ENCODE measurements around the gene DUOX2. TPM values are rescaled to one million over a fixed set of nuclear protein-coding genes. Genes with fewer than 3 reads are reported as not detected.
"Not testable (repeated sequence)": the region's sequence is repeated elsewhere in the genome, so short reads cannot be mapped to it uniquely, and the experiment has no call there.

DUOX2 gene
- total RNA-seq, 1 donor from 2014 or later: 0.02 TPM

GRCh38 chr15:45107941-45108630, 5.9 kb downstream of the DUOX2 start:
- DNase-seq (ENCODE audit: low read depth, low spot score): no peak
- TF ChIP-seq CTCF (conservative IDR thresholded peaks at IDR 0.05): no peak
- Mint-ChIP-seq H3K9me3 (no peaks in the 10 kb centered on the region), H3K4me3 (no peak overlapping the region), H3K27me3 (ENCODE audit: low read depth) (peaks cover 47% of the 10 kb centered on the region), H3K4me1 (peaks cover 12% of the 10 kb centered on the region), H3K36me3 (ENCODE audit: low read depth) (no peaks in the 10 kb centered on the region), H3K27ac (ENCODE audit: unreplicated experiment) (no peak overlapping the region)

- Mint-ChIP-seq H3K27me3 (ENCODE audit: low read depth) (peaks cover 33% of the 10 kb centered on the region), H3K9me3 (no peaks in the 10 kb centered on the region), H3K4me3 (no peak overlapping the region), H3K36me3 (ENCODE audit: low read depth) (no peaks in the 10 kb centered on the region), H3K27ac (ENCODE audit: unreplicated experiment) (no peak overlapping the region), H3K4me1 (peaks cover 6% of the 10 kb centered on the region)
- no peak for DNase-seq (ENCODE audit: low read depth, low spot score)
- no peak for TF ChIP-seq CTCF (conservative IDR thresholded peaks at IDR 0.05)
Observed at GRCh38 chr15:45106002-45106790, 7.8 kb downstream of the DUOX2 start.

GRCh38 chr15:45105586-45105985, 8.4 kb downstream of the DUOX2 start:
- no peak for DNase-seq (ENCODE audit: low read depth, low spot score)
- H3K9me3 Mint-ChIP-seq: no peaks in the 10 kb centered on the region
- no peak overlapping the region for H3K4me3 Mint-ChIP-seq
- peaks cover 6% of the 10 kb centered on the region for H3K4me1 Mint-ChIP-seq
- no peaks in the 10 kb centered on the region for H3K36me3 Mint-ChIP-seq (ENCODE audit: low read depth)
- no peak overlapping the region for H3K27ac Mint-ChIP-seq (ENCODE audit: unreplicated experiment)
- H3K27me3 Mint-ChIP-seq (ENCODE audit: low read depth): peaks cover 31% of the 10 kb centered on the region
- no peak for TF ChIP-seq CTCF (conservative IDR thresholded peaks at IDR 0.05)

- H3K9me3 Mint-ChIP-seq; H3K36me3 Mint-ChIP-seq (ENCODE audit: low read depth); H3K4me1 Mint-ChIP-seq; H3K27ac Mint-ChIP-seq (ENCODE audit: unreplicated experiment); H3K4me3 Mint-ChIP-seq; DNase-seq (ENCODE audit: low read depth, low spot score): not testable (repeated sequence)
- peaks cover 17% of the 10 kb centered on the region for H3K27me3 Mint-ChIP-seq (ENCODE audit: low read depth)
Observed at GRCh38 chr15:45104170-45104569, 9.8 kb downstream of the DUOX2 start.

GRCh38 chr15:45102226-45102625, 11.7 kb downstream of the DUOX2 start:
- Mint-ChIP-seq H3K9me3 (no peaks in the 10 kb centered on the region), H3K4me1 (peaks cover 6% of the 10 kb centered on the region), H3K27me3 (ENCODE audit: low read depth) (peaks cover 8% of the 10 kb centered on the region), H3K36me3 (ENCODE audit: low read depth) (no peaks in the 10 kb centered on the region), H3K27ac (ENCODE audit: unreplicated experiment) (no peak overlapping the region), H3K4me3 (no peak overlapping the region)
- no peak for TF ChIP-seq CTCF (conservative IDR thresholded peaks at IDR 0.05)
- no peak for DNase-seq (ENCODE audit: low read depth, low spot score)

- Mint-ChIP-seq H3K27me3 (ENCODE audit: low read depth) (peaks cover 8% of the 10 kb centered on the region), H3K4me3 (no peak overlapping the region), H3K27ac (ENCODE audit: unreplicated experiment) (no peak overlapping the region), H3K9me3 (no peaks in the 10 kb centered on the region), H3K36me3 (ENCODE audit: low read depth) (no peaks in the 10 kb centered on the region), H3K4me1 (peaks cover 6% of the 10 kb centered on the region)
- DNase-seq (ENCODE audit: low read depth, low spot score): no peak
- no peak for TF ChIP-seq CTCF (conservative IDR thresholded peaks at IDR 0.05)
Observed at GRCh38 chr15:45101749-45102148, 12.2 kb downstream of the DUOX2 start.
